ENCODE measurements around the gene GAPVD1.

GAPVD1 gene

GRCh38 chr9:125356032-125356431, 94.4 kb downstream of the GAPVD1 start:
- H3K27me3 ChIP-seq (replicated peaks; ENCODE audit: insufficient read depth, low read length), result no peaks in the 10 kb centered on the region

GRCh38 chr9:125359011-125359410, 97.4 kb downstream of the GAPVD1 start:
- Histone ChIP-seq H4K20me1 (ENCODE audit: insufficient read depth, low read length) (no peaks in the 10 kb centered on the region), H2AFZ (ENCODE audit: low read length) (no peak overlapping the region), H3K27me3 (replicated peaks; ENCODE audit: insufficient read depth, low read length) (no peaks in the 10 kb centered on the region), H3K9ac (ENCODE audit: low read length) (no peak overlapping the region), H3K9me3 (replicated peaks; ENCODE audit: insufficient read depth, low read length) (no peaks in the 10 kb centered on the region), H3K4me1 (ENCODE audit: low read length) (no peaks in the 10 kb centered on the region), H3K36me3 (replicated peaks; ENCODE audit: insufficient read depth, low read length) (no peaks in the 10 kb centered on the region; the same call in 1 of the 2 replicates), H3K4me3 (ENCODE audit: low read length) (no peak overlapping the region), H3F3A (ENCODE audit: insufficient read depth, low read length) (no peaks in the 10 kb centered on the region), H3K79me2 (ENCODE audit: low read length) (no peaks in the 10 kb centered on the region), H3K27ac (ENCODE audit: low read length) (no peak overlapping the region), H3K9me2 (replicated peaks; ENCODE audit: insufficient read depth, low read length) (no peaks in the 10 kb centered on the region), H3K4me2 (ENCODE audit: low read depth, low read length) (no peak overlapping the region)
- TF ChIP-seq CTCF (IDR thresholded peaks at IDR 0.05; ENCODE audit: low read length) (no peak), EZH2 (optimal IDR thresholded peaks at IDR 0.05; ENCODE audit: low read depth, low read length) (no peak), EZH2phosphoT487 (IDR thresholded peaks at IDR 0.05; ENCODE audit: low read length) (no peak)
- no peak for DNase-seq

More at GRCh38 chr9:125356032-125356431, 94.4 kb downstream of the GAPVD1 start:
- no peaks in the 10 kb centered on the region for H4K20me1 ChIP-seq (ENCODE audit: insufficient read depth, low read length)
- no peaks in the 10 kb centered on the region for H3F3A ChIP-seq (ENCODE audit: insufficient read depth, low read length)
- H3K36me3 ChIP-seq (replicated peaks; ENCODE audit: insufficient read depth, low read length), result no peaks in the 10 kb centered on the region; the same call in 1 of the 2 replicates
- H3K9ac ChIP-seq (ENCODE audit: low read length), result no peak overlapping the region
- no peak overlapping the region for H3K27ac ChIP-seq (ENCODE audit: low read length)
- TF ChIP-seq EZH2 (optimal IDR thresholded peaks at IDR 0.05; ENCODE audit: low read depth, low read length) (no peak), EZH2phosphoT487 (IDR thresholded peaks at IDR 0.05; ENCODE audit: low read length) (no peak), CTCF (IDR thresholded peaks at IDR 0.05; ENCODE audit: low read length) (no peak)
- H3K4me2 ChIP-seq (ENCODE audit: low read depth, low read length), result no peak overlapping the region
- no peaks in the 10 kb centered on the region for H3K9me3 ChIP-seq (replicated peaks; ENCODE audit: insufficient read depth, low read length)
- no peaks in the 10 kb centered on the region for H3K9me2 ChIP-seq (replicated peaks; ENCODE audit: insufficient read depth, low read length)
- H3K4me1 ChIP-seq (ENCODE audit: low read length), result no peaks in the 10 kb centered on the region
- H3K4me3 ChIP-seq (ENCODE audit: low read length), result no peak overlapping the region
- no peak for DNase-seq
- no peak overlapping the region for H2AFZ ChIP-seq (ENCODE audit: low read length)
- H3K79me2 ChIP-seq (ENCODE audit: low read length), result no peaks in the 10 kb centered on the region

- no peaks in the 10 kb centered on the region for H3K9me2 ChIP-seq (replicated peaks; ENCODE audit: insufficient read depth, low read length)
- TF ChIP-seq EZH2phosphoT487 (IDR thresholded peaks at IDR 0.05; ENCODE audit: low read length), result no peak
- TF ChIP-seq CTCF (IDR thresholded peaks at IDR 0.05; ENCODE audit: low read length), result no peak
- no peak for TF ChIP-seq EZH2 (optimal IDR thresholded peaks at IDR 0.05; ENCODE audit: low read depth, low read length)
- H4K20me1 ChIP-seq (ENCODE audit: insufficient read depth, low read length), result no peaks in the 10 kb centered on the region
- no peak for DNase-seq
- H3K27ac ChIP-seq (ENCODE audit: low read length), result no peak overlapping the region
- H2AFZ ChIP-seq (ENCODE audit: low read length), result no peak overlapping the region
- no peaks in the 10 kb centered on the region for H3K79me2 ChIP-seq (ENCODE audit: low read length)
- no peak overlapping the region for H3K4me3 ChIP-seq (ENCODE audit: low read length)
- H3K9ac ChIP-seq (ENCODE audit: low read length), result no peak overlapping the region
- no peaks in the 10 kb centered on the region for H3F3A ChIP-seq (ENCODE audit: insufficient read depth, low read length)
- H3K27me3 ChIP-seq (replicated peaks; ENCODE audit: insufficient read depth, low read length), result no peaks in the 10 kb centered on the region
- no peak overlapping the region for H3K4me2 ChIP-seq (ENCODE audit: low read depth, low read length)
- no peaks in the 10 kb centered on the region for H3K4me1 ChIP-seq (ENCODE audit: low read length)
- no peaks in the 10 kb centered on the region; the same call in 1 of the 2 replicates for H3K36me3 ChIP-seq (replicated peaks; ENCODE audit: insufficient read depth, low read length)
- H3K9me3 ChIP-seq (replicated peaks; ENCODE audit: insufficient read depth, low read length), result no peaks in the 10 kb centered on the region
Observed at GRCh38 chr9:125360601-125361000, 99.0 kb downstream of the GAPVD1 start.

Measured in MM.1S (cell line).